Left lobe of liver (tissue), 2 donors: ENCODE measurements around the gene GPAM. TPM values are rescaled to one million over a fixed set of nuclear protein-coding genes. Genes with fewer than 3 reads are reported as not detected.
"Not testable (repeated sequence)": the region's sequence is repeated elsewhere in the genome, so short reads cannot be mapped to it uniquely, and the experiment has no call there.

Experiments
- ATAC-seq: fragments of 200-7000 bp; cut with Tn5 transposase; one replicate; pipeline ENCODE4 v1.9.1; 2020; ENCODE audit warnings: mild to moderate bottlenecking, moderate library complexity
- DNase-seq: peaks from one replicate; pipeline ENCODE4 v3.0.0-alpha.2; 2020; ENCODE audit warnings: low spot score
- total RNA-seq: library from RNA; stranded (reverse); gene quantifications from one replicate; pipeline ENCODE4 v1.2.1, GENCODE V29; 2021
- donor health status: DM: no; HTN: no; CAD: no; lungs with moderate emphysema.
- donor health status: DM: no; HTN: yes; CAD: no.

The GPAM gene
- total RNA-seq, 1 donor from 2014 or later = 276 TPM

- DNase-seq (no peak), ATAC-seq (no peak)
Measured at GRCh38 chr10:112217386-112218035, 33.9 kb upstream of the GPAM start.

- ATAC-seq = no peak
Measured at GRCh38 chr10:112216966-112217365, 33.4 kb upstream of the GPAM start.

DNA sequence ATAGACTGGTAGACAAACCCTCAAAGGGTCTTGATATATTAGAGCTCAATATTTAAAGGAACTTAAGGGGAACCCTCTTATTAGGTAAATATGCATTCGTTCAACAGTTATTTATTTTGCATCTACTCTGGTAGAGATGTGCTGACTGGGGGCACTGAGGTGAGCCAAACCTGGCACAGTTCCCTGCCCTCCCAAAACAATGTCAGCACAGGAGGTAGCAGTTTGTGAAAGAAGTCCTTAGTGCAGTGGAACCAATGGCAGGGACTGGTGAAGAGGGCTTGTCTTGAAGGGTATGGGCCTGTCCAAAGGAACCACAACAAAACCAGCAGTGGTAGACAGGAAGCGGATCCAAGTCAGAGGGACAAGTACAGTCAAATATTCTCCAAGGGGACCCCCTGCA is 32.6 kb upstream of the GPAM start:
- peak; percentile 50 for ATAC-seq
- DNase-seq = peak; percentile 74

More at GRCh38 chr10:112216966-112217365, 33.4 kb upstream of the GPAM start:
- no peak for DNase-seq

- DNase-seq (peak; percentile 94), ATAC-seq (peak; percentile 79)
Measured at GRCh38 chr10:112215342-112215774, 31.8 kb upstream of the GPAM start.

DNA sequence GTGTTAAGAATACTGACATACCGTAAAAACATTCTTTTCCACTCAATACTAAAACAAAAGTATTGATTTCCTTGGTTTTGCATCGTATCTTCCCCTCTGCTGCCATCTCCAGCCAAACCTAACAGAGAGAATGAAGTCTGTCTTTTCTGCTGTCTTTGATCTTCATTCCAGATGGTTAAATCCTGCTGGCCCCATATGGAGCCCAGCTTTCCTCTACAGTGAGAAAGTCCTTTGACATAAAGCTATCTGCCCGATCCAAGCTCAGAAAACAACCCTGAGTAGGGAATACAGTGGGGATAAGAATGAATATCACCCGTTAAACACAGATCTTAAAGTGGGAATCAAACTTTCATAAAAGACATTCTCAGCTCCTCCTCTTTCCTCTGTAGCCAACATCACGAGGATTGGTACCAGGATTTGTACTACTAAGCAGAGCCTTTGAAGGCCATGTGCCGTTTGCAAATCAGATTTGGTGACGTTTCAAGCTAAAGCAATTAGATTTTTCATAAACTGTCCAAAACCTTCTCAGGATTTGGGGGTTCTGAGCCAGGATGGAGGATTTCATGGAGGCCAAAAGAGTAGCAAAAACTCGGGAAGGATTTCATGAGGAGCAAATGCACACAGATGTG is 30.8 kb upstream of the GPAM start:
- no peak for ATAC-seq
- DNase-seq = no peak

DNA sequence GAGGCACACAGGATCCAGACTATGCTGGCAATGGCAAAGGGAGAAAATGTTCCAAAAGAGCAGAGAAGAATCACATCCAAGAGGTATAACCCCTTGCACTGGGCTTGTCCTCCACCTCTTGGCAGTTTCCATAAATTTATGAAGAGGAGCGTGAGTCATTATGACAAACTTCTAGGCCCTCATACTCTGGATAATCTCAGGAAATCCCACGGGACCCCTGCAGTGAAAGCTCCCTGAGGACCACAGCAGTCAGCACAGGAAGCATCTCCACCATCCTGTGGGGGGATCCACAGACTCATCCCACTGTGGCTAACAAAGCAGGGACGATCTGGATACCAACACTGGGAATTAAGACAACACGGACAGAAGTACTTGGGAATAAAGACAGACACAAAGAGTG is 30.3 kb upstream of the GPAM start:
- DNase-seq = no peak
- no peak for ATAC-seq

DNA sequence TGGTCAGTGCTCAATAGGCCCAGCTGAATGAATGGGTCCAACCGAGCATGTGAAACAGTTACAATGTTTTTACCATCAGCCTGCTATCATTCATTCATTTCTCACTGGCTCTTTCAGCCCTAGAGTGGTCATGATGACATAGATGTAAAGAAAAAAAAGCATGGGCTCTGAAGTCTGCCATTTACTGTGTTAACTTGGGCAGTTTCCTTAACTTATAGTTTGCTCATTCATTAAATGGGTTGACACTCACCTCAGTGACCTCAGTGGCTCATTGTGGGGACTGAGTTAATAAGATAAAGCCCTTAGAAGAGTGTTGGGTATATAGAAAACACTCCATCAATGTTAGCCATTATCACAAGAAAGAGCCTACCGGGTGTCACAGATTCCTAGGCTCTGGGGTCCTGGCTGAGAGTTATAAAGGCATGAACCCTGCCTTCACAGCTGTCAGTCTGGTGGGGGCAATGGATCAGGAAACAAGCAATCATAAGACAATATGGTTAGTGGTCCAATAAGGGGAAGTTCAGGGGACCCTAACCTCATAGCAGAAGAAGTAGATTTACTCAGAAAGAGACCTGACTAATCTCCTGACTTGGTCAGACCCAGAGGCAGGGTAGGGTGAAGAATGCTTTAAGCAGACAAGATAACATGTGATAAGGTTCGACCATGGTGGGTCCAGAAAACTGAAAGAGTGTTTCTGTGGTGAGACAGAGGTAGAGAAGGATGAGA is 29.7 kb upstream of the GPAM start:
- DNase-seq = no peak
- ATAC-seq = no peak

DNA sequence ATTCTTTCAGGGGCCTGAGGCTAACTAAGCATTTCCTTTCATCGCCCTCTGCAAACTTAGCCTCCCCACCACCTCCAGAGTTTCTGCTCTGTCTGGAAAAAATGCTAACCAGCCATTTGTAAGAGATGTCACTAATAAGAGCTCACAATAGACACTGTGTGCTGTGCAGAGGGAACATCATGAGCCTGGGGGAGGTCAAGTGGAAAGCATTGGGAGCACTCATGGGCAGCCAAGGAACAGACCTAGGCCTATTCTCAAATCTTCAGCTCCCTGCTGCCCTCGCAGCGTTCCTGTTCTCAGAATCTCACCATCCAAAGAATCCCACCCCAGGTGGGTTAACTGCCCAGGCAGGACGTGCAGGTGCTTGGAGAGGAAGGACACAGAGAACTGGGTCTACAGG is 27.1 kb upstream of the GPAM start:
- ATAC-seq (no peak), DNase-seq (no peak)

DNA sequence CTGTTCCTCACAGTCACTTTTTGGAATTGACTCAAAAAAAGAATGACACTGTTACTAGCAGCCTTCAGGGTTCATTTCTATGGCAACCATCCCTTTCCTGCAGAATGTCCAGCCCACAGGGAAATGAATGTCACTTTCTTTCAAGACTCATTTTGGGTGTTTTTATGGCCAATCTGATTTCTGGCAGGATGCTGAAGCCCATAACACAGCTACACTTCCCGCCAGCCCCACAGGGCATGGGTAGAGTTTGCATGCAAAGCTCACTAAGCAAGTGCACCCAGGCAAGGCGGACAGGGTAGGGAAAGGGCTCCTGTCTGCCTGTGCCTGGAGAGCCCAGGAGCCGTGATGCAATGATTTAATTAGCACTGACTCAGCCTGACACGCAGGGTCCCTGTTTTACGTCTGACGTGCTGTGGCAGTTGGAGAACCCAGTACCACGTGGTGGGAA is 26.1 kb upstream of the GPAM start:
- no peak for DNase-seq
- ATAC-seq = peak; percentile 27

DNA sequence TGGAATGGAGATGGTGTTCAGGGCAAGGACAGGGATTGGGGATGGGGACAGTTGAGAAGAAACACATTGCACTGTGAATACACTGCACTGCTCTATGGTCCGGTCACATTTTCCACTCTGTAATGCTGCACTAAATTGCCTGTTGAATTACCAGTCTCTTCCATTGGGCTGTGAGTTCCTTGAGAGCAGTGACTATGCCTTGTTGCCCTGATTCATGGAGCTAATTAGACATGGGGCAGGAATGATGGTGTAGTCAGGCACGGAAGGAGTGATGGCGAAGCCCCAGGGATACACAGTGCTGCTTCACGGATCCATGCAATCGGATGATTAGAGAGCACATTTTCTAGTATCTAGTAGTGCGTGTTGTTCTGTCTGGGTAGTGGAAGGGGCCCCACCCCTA is 25.4 kb upstream of the GPAM start:
- peak; percentile 29 for ATAC-seq

GRCh38 chr10:112208292-112208691 is 24.7 kb upstream of the GPAM start:
- DNase-seq (no peak), ATAC-seq (no peak)

More for the DNA sequence above, 25.4 kb upstream of the GPAM start:
- no peak for DNase-seq

DNA sequence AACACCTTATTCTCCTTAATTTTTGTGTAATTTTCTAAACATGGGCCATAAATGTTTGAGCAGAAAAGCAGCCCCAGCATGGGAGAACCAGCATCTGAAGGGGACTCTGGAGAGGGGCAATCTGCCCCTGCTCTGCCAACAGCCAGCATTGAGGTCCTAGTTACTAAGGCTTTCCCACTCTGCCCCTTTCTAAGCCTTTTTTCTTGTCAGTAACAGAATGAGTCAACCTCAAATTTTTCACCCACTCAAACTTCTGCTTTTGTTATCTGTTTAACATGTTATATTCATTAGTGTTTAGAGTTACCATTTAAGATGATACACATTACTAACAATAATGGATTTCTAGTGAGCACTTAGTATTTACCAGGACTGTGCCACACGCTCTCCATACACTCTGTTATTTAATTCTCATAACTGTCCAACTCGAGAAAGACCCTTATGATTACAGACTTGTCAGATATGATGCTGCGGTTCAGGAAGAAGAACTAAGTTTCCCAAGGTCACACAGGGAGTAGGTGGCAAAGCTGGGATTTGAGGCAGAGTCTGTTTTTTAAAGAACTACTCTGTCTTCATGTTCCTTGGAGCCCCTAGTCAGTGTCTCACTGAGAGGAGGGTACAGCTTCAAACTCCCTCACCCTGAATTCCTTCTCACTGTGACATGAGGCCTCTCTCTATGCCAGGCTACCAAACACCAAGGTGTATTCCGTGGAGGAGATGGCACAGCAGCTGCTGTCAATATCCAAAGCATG is 19.9 kb upstream of the GPAM start:
- ATAC-seq = no peak
- DNase-seq = no peak

- DNase-seq (no peak), ATAC-seq (no peak)
Measured at GRCh38 chr10:112202561-112203241, 19.1 kb upstream of the GPAM start.

- DNase-seq = no peak
- no peak for ATAC-seq
Measured at GRCh38 chr10:112202076-112202475, 18.5 kb upstream of the GPAM start.

DNA sequence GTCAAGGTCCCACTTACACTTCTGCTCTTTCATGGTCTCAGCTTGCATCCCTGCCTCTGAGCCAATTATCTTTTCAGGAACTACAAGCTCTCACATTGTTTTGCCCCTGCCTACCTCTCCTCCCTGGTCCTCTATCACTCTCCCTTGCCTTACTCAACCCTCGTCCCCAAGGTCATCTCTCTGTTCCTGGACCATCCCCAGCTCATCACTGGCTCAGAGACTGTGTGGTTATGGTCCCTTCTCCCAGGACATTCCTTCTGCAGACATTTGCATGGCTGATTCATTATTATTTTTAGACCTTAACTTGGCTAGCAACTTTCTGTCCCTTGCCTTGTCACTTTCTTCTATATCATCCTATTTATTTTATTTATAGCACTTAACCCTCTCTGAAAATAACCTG is 17.8 kb upstream of the GPAM start:
- peak; percentile 60 for ATAC-seq
- no peak for DNase-seq

DNA sequence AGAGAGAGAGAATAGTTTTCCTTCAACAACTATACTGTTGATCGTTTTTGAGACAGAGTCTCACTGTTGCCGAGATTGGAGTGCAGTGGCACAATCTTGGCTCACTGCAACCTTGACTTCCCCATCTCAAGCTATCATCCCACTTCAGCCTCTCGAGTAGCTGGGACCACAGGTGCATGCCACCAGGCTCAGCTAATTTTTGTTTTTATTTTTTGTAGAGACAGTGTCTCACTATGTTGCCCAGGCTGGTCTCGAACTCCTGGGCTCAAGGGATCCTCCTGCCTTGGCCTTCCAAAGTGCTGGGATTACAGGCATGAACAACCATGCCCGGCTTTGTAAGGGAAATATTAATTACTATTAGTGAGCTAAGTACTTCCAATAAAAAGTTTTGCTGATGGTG is 16.7 kb upstream of the GPAM start:
- not testable (repeated sequence) for DNase-seq, ATAC-seq

DNA sequence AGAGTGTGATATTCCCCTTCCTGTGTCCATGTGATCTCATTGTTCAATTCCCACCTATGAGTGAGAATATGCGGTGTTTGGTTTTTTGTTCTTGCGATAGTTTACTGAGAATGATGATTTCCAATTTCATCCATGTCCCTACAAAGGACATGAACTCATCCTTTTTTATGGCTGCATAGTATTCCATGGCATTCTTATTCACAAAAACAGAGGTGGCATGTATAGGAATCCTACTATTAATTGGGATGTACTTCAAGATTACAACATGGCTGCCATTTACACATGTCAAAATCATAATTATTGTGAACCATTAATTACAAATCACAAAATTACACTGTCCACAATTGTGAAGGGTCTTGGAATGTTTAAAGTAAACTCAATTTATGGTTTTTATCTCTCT is 14.1 kb upstream of the GPAM start:
- ATAC-seq, DNase-seq: not testable (repeated sequence)

GRCh38 chr10:112195224-112195623 is 11.7 kb upstream of the GPAM start:
- ATAC-seq (no peak), DNase-seq (no peak)

GRCh38 chr10:112191791-112192190 is 8.2 kb upstream of the GPAM start:
- ATAC-seq (peak; percentile 2), DNase-seq (no peak)

DNA sequence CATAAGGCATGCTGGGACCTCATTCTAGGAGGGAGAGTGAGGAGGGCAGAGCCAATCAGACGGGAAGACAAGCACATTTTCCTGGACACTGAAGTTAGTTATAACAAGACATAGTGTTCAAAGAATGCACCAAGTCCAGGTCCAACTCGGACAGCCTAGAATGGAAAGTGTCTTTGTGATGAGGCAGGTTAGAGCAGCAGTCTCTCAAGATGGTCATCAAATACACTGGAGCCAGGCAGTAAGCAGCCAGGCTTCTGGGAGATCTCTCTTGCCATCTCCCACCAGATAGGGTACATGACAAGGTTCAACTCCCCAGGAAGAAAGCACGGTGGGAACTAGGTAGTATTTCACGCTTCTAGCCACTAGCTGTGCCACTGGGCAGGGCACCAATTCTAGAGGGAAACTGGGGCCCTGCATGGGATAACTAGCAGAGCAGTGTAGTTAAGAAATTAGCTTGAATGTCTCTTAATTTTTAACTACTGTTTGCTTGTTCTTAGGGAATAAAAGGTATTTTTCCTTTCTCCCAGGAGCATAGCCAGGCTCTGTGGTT is 7.6 kb upstream of the GPAM start:
- ATAC-seq = peak; percentile 29
- DNase-seq = no peak
